GM12892 (cell line): ENCODE data around the gene PRPF8.
"Not testable (repeated sequence)": the region's sequence is repeated elsewhere in the genome, so short reads cannot be mapped to it uniquely, and the experiment has no call there.

Experiments used
- DNase-seq: peaks from one replicate; pipeline ENCODE4 v3.0.0; 2011; ENCODE audit not compliant: insufficient read length
- FAIRE-seq: peaks from 2 replicates; lab custom pipeline; 2011; peaks lifted over from hg19 to GRCh38; lab: Jason Lieb, UNC
- POLR2A ChIP-seq: IDR thresholded peaks from 2 replicates; pipeline ENCODE4 v1.6.1; 2011; ENCODE audit warnings: low read depth, low read length, control low read depth
- POLR2AphosphoS5 ChIP-seq: IDR thresholded peaks from 2 replicates; pipeline ENCODE4 v1.6.1; 2011; ENCODE audit warnings: low read depth, low read length, control low read depth
- TAF1 ChIP-seq: IDR thresholded peaks from 2 replicates; pipeline ENCODE4 v1.6.1; 2011; ENCODE audit warnings: low read depth, mild to moderate bottlenecking, control low read depth, low read length, borderline replicate concordance

PRPF8 gene

GRCh38 chr17:1725642-1726511, 41.2 kb upstream of the PRPF8 start:
- FAIRE-seq (no peak), DNase-seq (no peak)
- TF ChIP-seq POLR2AphosphoS5 (no peak), POLR2A (no peak), TAF1 (no peak)

DNA sequence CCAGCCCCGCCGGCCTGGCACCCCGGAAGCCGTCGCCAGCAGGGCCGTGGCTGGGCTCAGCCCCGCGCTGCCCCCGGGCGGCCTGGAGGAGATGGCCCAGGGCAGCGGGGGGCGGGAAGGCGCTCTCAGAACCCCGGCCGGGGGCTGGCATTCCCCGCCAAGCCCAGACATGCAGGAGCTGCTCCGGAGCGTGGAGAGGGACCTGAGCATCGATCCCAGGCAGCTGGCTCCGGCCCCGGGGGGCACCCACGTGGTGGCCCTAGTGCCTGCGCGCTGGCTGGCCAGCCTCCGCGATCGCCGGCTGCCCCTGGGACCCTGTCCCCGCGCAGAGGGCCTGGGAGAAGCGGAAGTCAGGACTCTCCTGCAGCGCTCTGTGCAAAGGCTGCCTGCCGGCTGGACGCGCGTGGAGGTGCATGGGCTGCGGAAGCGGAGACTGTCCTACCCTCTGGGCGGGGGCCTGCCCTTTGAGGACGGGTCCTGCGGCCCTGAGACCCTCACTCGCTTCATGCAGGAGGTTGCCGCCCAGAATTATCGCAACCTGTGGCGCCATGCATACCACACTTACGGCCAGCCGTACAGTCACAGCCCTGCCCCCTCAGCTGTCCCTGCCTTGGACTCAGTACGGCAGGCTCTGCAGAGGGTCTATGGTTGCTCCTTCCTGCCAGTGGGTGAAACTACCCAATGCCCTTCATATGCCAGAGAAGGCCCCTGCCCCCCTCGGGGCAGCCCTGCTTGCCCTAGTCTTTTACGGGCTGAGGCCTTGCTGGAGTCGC, 40.4 kb upstream of the PRPF8 start:
- FAIRE-seq: peak; percentile 42
- TF ChIP-seq TAF1 (no peak), POLR2A (no peak), POLR2AphosphoS5 (no peak)
- DNase-seq: no peak

GRCh38 chr17:1724351-1724868, 39.7 kb upstream of the PRPF8 start, which contains the start of gene WDR81:
WDR81 (plus strand) TSS chr17:1724704; CDS start chr17:1724960, 256 bp downstream.
- DNase-seq (peak; percentile 97), FAIRE-seq (peak; percentile 92)
- no peak for TF ChIP-seq POLR2AphosphoS5
- TF ChIP-seq POLR2A: peak; percentile 21; the same call in 1 of the 2 replicates
- TF ChIP-seq TAF1: peak; percentile 22; the same call in 1 of the 2 replicates

GRCh38 chr17:1722022-1722421, 37.4 kb upstream of the PRPF8 start:
- not testable (repeated sequence) for DNase-seq
- peak; percentile 56 for FAIRE-seq

DNA sequence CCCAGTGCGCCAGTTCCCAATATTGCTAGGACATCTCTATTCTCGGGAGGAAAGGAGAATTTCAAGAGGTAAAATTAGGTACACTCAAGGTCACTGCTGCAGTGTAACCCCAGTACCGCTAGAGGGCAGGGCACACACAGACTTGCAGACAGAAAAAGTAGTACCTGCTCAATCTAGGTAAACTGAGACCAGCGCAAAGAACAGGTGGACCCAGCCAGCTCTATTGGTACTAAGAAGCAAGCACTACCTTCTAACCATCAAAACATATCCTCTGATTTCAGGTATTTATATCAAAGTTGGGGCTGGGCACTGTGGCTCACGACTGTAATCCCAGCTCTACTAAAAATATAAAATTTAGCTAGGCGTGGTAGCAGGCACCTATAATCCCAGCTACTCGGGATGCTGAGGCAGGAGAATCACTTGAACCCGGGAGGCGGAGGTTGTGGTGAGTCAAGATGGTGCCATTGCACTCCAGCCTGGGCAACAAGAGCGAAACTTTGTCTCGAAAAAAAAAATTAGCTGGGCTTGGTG, 36.3 kb upstream of the PRPF8 start:
- TF ChIP-seq POLR2AphosphoS5: no peak
- TF ChIP-seq TAF1: no peak
- no peak for TF ChIP-seq POLR2A
- DNase-seq (no peak), FAIRE-seq (peak; percentile 84)

GRCh38 chr17:1718362-1719165, 33.9 kb upstream of the PRPF8 start:
- DNase-seq (no peak), FAIRE-seq (no peak)
- TF ChIP-seq POLR2AphosphoS5: no peak
- TF ChIP-seq POLR2A: no peak
- TF ChIP-seq TAF1: no peak

- peak; percentile 97 for FAIRE-seq
- peak; percentile 72; the same call in 1 of the 2 replicates for TF ChIP-seq TAF1
- TF ChIP-seq POLR2A: peak; percentile 48; the same call in 1 of the 2 replicates
- peak; percentile 33; the same call in 1 of the 2 replicates for TF ChIP-seq POLR2AphosphoS5
- peak; percentile 92 for DNase-seq
These were observed 32.4 kb upstream of the PRPF8 start for GRCh38 chr17:1716912-1717695.

GRCh38 chr17:1716076-1716911, 31.6 kb upstream of the PRPF8 start:
- DNase-seq (peak; percentile 100), FAIRE-seq (peak; percentile 100)
- peak; percentile 90 for TF ChIP-seq TAF1
- peak; percentile 96 for TF ChIP-seq POLR2A
- peak; percentile 92 for TF ChIP-seq POLR2AphosphoS5

DNA sequence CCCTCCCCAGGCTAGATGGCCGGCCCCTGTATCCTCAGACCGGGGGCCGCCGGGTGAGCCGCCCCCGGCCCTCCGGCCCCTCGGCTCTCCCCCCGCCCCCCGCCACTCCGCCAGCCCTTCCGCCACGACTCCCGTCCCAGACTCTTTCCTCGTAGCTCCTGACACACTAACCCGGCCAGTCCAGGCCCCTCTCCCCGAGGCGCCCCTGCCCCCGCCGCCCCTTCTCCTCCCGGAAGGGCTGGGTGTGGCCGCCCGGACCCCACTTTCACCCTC, 31.1 kb upstream of the PRPF8 start:
- TF ChIP-seq POLR2AphosphoS5 (no peak), TAF1 (no peak), POLR2A (no peak)
- FAIRE-seq (no peak), DNase-seq (no peak)
